OCI-LY1 (cell line): ENCODE measurements around the gene BMI1.

ENCODE experiments used
- CTCF ChIP-seq: fragments of 200-600 bp; sonication (generic), shearing (Covaris generic); IDR thresholded peaks from 2 replicates; pipeline ENCODE4 v1.5.1; 2017; ENCODE audit warnings: mild to moderate bottlenecking, antibody characterized with exemption, low read length, moderate library complexity, mixed read lengths
- EZH2 ChIP-seq: fragments of 200-600 bp; sonication (generic), shearing (Covaris generic); IDR thresholded peaks from 2 replicates; pipeline ENCODE4 v1.8.0; 2017; ENCODE audit warnings: borderline replicate concordance, mixed run types, mild to moderate bottlenecking, antibody characterized with exemption, low read length, moderate library complexity, mixed read lengths

- TF ChIP-seq EZH2 (no peak), CTCF (no peak)
Observed at GRCh38 chr10:22315455-22316285, 5.2 kb upstream of the BMI1 start.
